T-cell (primary cell): ENCODE data around the gene FBXL2. TPM values are rescaled to one million over a fixed set of nuclear protein-coding genes. Genes with fewer than 3 reads are reported as not detected.

Experiments used
- ATAC-seq, 4 experiments: fragments of 200-7000 bp in 3 of 4; fragments of 150-1000 bp in 1 of 4; cut with Tn5 transposase; replicated peaks in 1 of 4; 1 replicate in 3 of 4; 2 replicates in 1 of 4; pipeline ENCODE4 v1.10.0; 2021; ENCODE audit warnings: moderate library complexity in 3 of 4, mild to moderate bottlenecking in 2 of 4, moderate number of reproducible peaks in 1 of 4
- CTCF ChIA-PET, 2 donors: fragments of 300-600 bp; sonication (Branson Sonifier 250); formaldehyde crosslinking; loops; one replicate each; lab custom pipeline; 2022; ENCODE audit warnings: antibody characterized with exemption in 2 of 2; lab: Charles Lee
- POLR2A ChIA-PET, 2 donors: fragments of 300-600 bp; sonication (Branson Sonifier 250); formaldehyde crosslinking; loops; one replicate each; lab custom pipeline; 2022; ENCODE audit warnings: antibody characterized with exemption in 2 of 2; lab: Charles Lee
- DNase-seq, 35 experiments: peaks; one replicate each; pipeline versions ENCODE4 v3.0.0 to v3.0.0-alpha.2; 2013 to 2023
- H3K27ac ChIP-seq: one replicate; pipeline ENCODE4 v1.5.1; 2013; ENCODE audit warnings: low read length
- H3K27me3 ChIP-seq, 2 experiments: replicated peaks in 1 of 2; 1 replicate in 1 of 2; 2 replicates in 1 of 2; pipeline versions ENCODE4 v1.6.1 to v1.7.0; 2013; ENCODE audit warnings: low read length in 1 of 2, mixed read lengths in 1 of 2; ENCODE audit not compliant: control insufficient read depth in 2 of 2, insufficient read depth in 2 of 2; ENCODE audit errors: extremely low read depth in 1 of 2
- H3K36me3 ChIP-seq, 2 donors: 1 replicate in 1 of 2; 2 replicates in 1 of 2; pipeline versions ENCODE4 v1.6.1 to v1.7.0; 2013; ENCODE audit warnings: low read length in 1 of 2; ENCODE audit not compliant: control insufficient read depth in 2 of 2, insufficient read depth in 1 of 2; ENCODE audit errors: extremely low read depth in 1 of 2
- H3K4me1 ChIP-seq, 2 experiments: 1 replicate in 1 of 2; 2 replicates in 1 of 2; pipeline versions ENCODE4 v1.6.1 to v1.7.0; 2013; ENCODE audit warnings: low read length in 2 of 2, mixed read lengths in 1 of 2; ENCODE audit not compliant: insufficient read depth in 2 of 2, control insufficient read depth in 1 of 2; ENCODE audit errors: extremely low read depth in 1 of 2
- H3K4me3 ChIP-seq, 2 donors: 1 replicate in 1 of 2; 2 replicates in 1 of 2; pipeline versions ENCODE4 v1.5.1 to v1.7.0; 2013; ENCODE audit warnings: mild to moderate bottlenecking in 2 of 2, low read length in 1 of 2, moderate library complexity in 1 of 2; ENCODE audit not compliant: control insufficient read depth in 1 of 2; ENCODE audit errors: extremely low read depth in 1 of 2
- H3K9me3 ChIP-seq: 2 replicates; pipeline ENCODE4 v1.7.0; 2013
- H3K27ac Mint-ChIP-seq, 2 donors: one replicate each; pipeline ENCODE4 v1.8.0; 2020 to 2021; ENCODE audit warnings: mild to moderate bottlenecking in 2 of 2, mixed read lengths in 2 of 2
- H3K27me3 Mint-ChIP-seq, 2 donors: one replicate each; pipeline ENCODE4 v1.8.0; 2021 to 2022; ENCODE audit warnings: mixed read lengths in 2 of 2
- H3K36me3 Mint-ChIP-seq: one replicate; pipeline ENCODE4 v1.8.0; 2021; ENCODE audit warnings: mixed read lengths
- H3K4me1 Mint-ChIP-seq, 3 donors: one replicate each; pipeline ENCODE4 v1.8.0; 2020 to 2022; ENCODE audit warnings: mixed read lengths in 3 of 3, mild to moderate bottlenecking in 1 of 3
- H3K4me3 Mint-ChIP-seq, 3 donors: one replicate each; pipeline ENCODE4 v1.8.0; 2020 to 2022; ENCODE audit warnings: mild to moderate bottlenecking in 3 of 3, mixed read lengths in 3 of 3, moderate library complexity in 3 of 3
- H3K9me3 Mint-ChIP-seq, 3 donors: one replicate each; pipeline ENCODE4 v1.8.0; 2020 to 2022; ENCODE audit warnings: mixed read lengths in 3 of 3
- WGBS: methylation state at CpG from one replicate; pipeline ENCODE4 v1.1.5; 2013; ENCODE audit warnings: missing lambda C conversion rate; ENCODE audit not compliant: insufficient coverage; 5-methylcytosine and 5-hydroxymethylcytosine counted together
- total RNA-seq, 35 experiments: library from RNA in 6 of 35; stranded (reverse) in 6 of 35; fragments of 120-200 nt in 1 of 35; gene quantifications; one replicate each; pipeline versions ENCODE4 v1.2.1 to v1.2.4 and lab custom pipeline; 2013 to 2026

Gene FBXL2
- total RNA-seq, 5 donors from 2014 or later (not counting 1 experiment from before 2014, with no cell fraction given): 0.39 TPM; not detected in 4

GRCh38 chr3:33392703-33393125 lies 115.5 kb downstream of the FBXL2 start:
- no peaks in the 10 kb centered on the region for H3K9me3 Mint-ChIP-seq
- no peak for ATAC-seq
- Histone ChIP-seq H3K9me3 (no peaks in the 10 kb centered on the region), H3K27me3 (no peaks in the 10 kb centered on the region), H3K27ac (no peak overlapping the region), H3K4me1 (no peaks in the 10 kb centered on the region), H3K4me3 (no peak overlapping the region), H3K36me3 (peaks cover 10 to 85% of the 10 kb centered on the region in 2 donors)
- no peak for DNase-seq
- WGBS: 92% methylated on average over 2 of the region's 4 CpGs
- H3K4me1 Mint-ChIP-seq: peaks cover 0 to 4% (median 2%) of the 10 kb centered on the region in 3 donors
- ChIA-PET POLR2A (no interaction called here), CTCF (no interaction called here)
- H3K27me3 Mint-ChIP-seq: no peaks in the 10 kb centered on the region
- H3K36me3 Mint-ChIP-seq: peaks cover 76% of the 10 kb centered on the region
- no peak overlapping the region for H3K4me3 Mint-ChIP-seq
- H3K27ac Mint-ChIP-seq: peak overlapping the region in 1 of 2 donors; percentile 19

DNA sequence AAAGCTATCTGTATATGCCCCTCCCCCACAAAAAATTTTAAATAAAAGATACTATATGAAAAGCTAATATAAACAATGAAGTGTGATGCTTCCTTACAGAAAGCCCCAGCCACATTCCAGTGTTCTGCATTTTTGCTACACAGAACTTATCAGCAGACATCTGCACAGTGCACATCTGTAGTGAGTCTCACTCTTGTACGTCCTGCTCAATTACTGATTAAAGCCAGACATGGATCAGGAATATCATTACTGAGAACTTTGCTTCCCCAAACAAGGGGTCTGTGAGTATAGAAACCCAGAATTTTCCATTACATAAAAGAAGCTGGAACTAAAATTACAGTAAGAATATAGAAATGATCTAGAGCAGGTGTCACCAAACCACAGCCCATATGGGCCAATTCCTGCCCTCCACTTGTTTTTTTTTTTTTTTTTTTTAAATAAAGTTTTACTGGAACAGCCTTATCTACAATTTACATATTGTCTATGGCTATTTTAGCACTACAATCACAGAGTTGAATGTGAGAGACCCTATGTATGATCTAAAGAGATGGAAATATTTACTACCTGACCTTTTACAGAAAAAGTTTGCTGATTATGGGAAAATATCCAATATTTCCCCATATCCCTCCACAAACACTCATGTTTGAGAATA lies 117.3 kb downstream of the FBXL2 start:
- WGBS: 100% methylated on average over 1 of the region's 1 CpG
- H3K4me1 Mint-ChIP-seq: peaks cover 0 to 4% (median 2%) of the 10 kb centered on the region in 3 donors
- H3K36me3 Mint-ChIP-seq: peaks cover 78% of the 10 kb centered on the region
- no peaks in the 10 kb centered on the region for H3K9me3 Mint-ChIP-seq
- no peak overlapping the region for H3K27ac ChIP-seq
- peaks cover 18 to 89% of the 10 kb centered on the region in 2 donors for H3K36me3 ChIP-seq
- CTCF ChIA-PET: interaction anchor here in 1 of 2 donors (0.6 to 0.9 kb wide), 2 partner anchors 22 to 265 kb away, joined by 3 to 5 read pairs; no protein-coding TSS in a partner anchor
- no peak overlapping the region for H3K4me3 ChIP-seq
- H3K9me3 ChIP-seq: no peaks in the 10 kb centered on the region
- no peaks in the 10 kb centered on the region for H3K27me3 Mint-ChIP-seq
- H3K4me3 Mint-ChIP-seq: no peak overlapping the region
- POLR2A ChIA-PET: no interaction called here
- no peak overlapping the region for H3K27ac Mint-ChIP-seq
- no peaks in the 10 kb centered on the region for H3K27me3 ChIP-seq
- ATAC-seq (no peak), DNase-seq (no peak)
- no peaks in the 10 kb centered on the region for H3K4me1 ChIP-seq

- POLR2A ChIA-PET: interaction anchor here in 1 of 2 donors (0.6 kb wide), 1 partner anchor 16 kb away, joined by 3 read pairs; no protein-coding TSS in a partner anchor
- peaks cover 76% of the 10 kb centered on the region for H3K36me3 Mint-ChIP-seq
- WGBS: 95% methylated on average over 3 of the region's 7 CpGs
- ATAC-seq (no peak), DNase-seq (no peak)
- Histone ChIP-seq H3K27me3 (no peaks in the 10 kb centered on the region), H3K27ac (no peak overlapping the region), H3K4me1 (no peaks in the 10 kb centered on the region), H3K4me3 (no peak overlapping the region), H3K9me3 (no peaks in the 10 kb centered on the region), H3K36me3 (peaks cover 18 to 91% of the 10 kb centered on the region in 2 donors)
- no peaks in the 10 kb centered on the region for H3K27me3 Mint-ChIP-seq
- peaks cover 0 to 4% (median 2%) of the 10 kb centered on the region in 3 donors for H3K4me1 Mint-ChIP-seq
- CTCF ChIA-PET: interaction anchor here (0.6 to 0.7 kb wide), 5 partner anchors 37 to 1027 kb away, joined by 4 to 7 read pairs (median 5); no protein-coding TSS in a partner anchor
- no peaks in the 10 kb centered on the region for H3K9me3 Mint-ChIP-seq
- H3K4me3 Mint-ChIP-seq: no peak overlapping the region
- peak overlapping the region in 1 of 2 donors; percentile 45 for H3K27ac Mint-ChIP-seq
Observed at GRCh38 chr3:33395900-33396299, 118.7 kb downstream of the FBXL2 start.

DNA sequence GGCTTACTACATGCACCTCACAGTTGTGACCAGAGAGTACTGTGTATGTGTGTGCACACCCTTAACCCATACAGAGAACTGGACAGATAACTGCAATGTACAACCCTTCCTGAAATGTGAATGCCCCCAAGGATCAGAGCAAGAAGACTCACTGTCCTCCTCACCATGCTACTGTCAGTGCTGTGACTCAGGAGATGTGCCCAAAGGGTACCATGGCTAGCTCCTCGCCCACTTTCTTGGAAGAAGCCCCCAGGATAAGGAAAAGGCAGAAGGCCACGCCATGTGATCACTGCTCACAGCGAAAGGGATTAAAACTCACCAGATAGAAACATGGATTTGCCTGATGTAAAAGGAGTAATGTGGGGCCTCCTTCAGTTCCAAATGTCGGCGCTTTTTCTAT lies 121.2 kb downstream of the FBXL2 start:
- peaks cover 73% of the 10 kb centered on the region for H3K36me3 Mint-ChIP-seq
- peaks cover 7 to 91% of the 10 kb centered on the region in 2 donors for H3K36me3 ChIP-seq
- no peak overlapping the region for H3K27ac ChIP-seq
- ATAC-seq (no peak), DNase-seq (no peak)
- CTCF ChIA-PET: interaction anchor here (0.6 to 0.8 kb wide), 2 partner anchors 25 to 273 kb away, joined by 3 to 5 read pairs; no protein-coding TSS in a partner anchor
- H3K9me3 Mint-ChIP-seq: no peaks in the 10 kb centered on the region
- H3K4me1 ChIP-seq: no peaks in the 10 kb centered on the region
- POLR2A ChIA-PET: no interaction called here
- no peaks in the 10 kb centered on the region for H3K9me3 ChIP-seq
- WGBS: no CpG with 5 or more reads among the region's 5 CpGs
- H3K27me3 Mint-ChIP-seq: no peaks in the 10 kb centered on the region
- no peaks in the 10 kb centered on the region for H3K4me1 Mint-ChIP-seq
- no peak overlapping the region for H3K27ac Mint-ChIP-seq
- no peak overlapping the region for H3K4me3 ChIP-seq
- no peaks in the 10 kb centered on the region for H3K27me3 ChIP-seq
- H3K4me3 Mint-ChIP-seq: no peak overlapping the region

GRCh38 chr3:33401781-33402180 lies 124.5 kb downstream of the FBXL2 start:
- Histone ChIP-seq H3K9me3 (no peaks in the 10 kb centered on the region), H3K4me3 (no peak overlapping the region), H3K36me3 (peaks cover 7 to 85% of the 10 kb centered on the region in 2 donors), H3K4me1 (no peaks in the 10 kb centered on the region), H3K27ac (no peak overlapping the region), H3K27me3 (no peaks in the 10 kb centered on the region)
- no peaks in the 10 kb centered on the region for H3K4me1 Mint-ChIP-seq
- H3K4me3 Mint-ChIP-seq: no peak overlapping the region
- ATAC-seq (no peak), DNase-seq (no peak)
- POLR2A ChIA-PET: no interaction called here
- CTCF ChIA-PET: interaction anchor here in 1 of 2 donors (0.6 to 0.7 kb wide), 2 partner anchors 29 to 421 kb away, joined by 3 to 4 read pairs; no protein-coding TSS in a partner anchor
- no peak overlapping the region for H3K27ac Mint-ChIP-seq
- H3K36me3 Mint-ChIP-seq: peaks cover 61% of the 10 kb centered on the region
- H3K9me3 Mint-ChIP-seq: no peaks in the 10 kb centered on the region
- H3K27me3 Mint-ChIP-seq: no peaks in the 10 kb centered on the region
- 100% methylated on average over 1 of the region's 2 CpGs for WGBS

GRCh38 chr3:33402936-33403335 lies 125.7 kb downstream of the FBXL2 start:
- H3K27me3 Mint-ChIP-seq: no peaks in the 10 kb centered on the region
- no peaks in the 10 kb centered on the region for H3K9me3 Mint-ChIP-seq
- POLR2A ChIA-PET: no interaction called here
- no CpG with 5 or more reads among the region's 3 CpGs for WGBS
- Histone ChIP-seq H3K27me3 (no peaks in the 10 kb centered on the region), H3K9me3 (no peaks in the 10 kb centered on the region), H3K36me3 (peaks cover 7 to 84% of the 10 kb centered on the region in 2 donors), H3K4me1 (no peaks in the 10 kb centered on the region), H3K4me3 (no peak overlapping the region), H3K27ac (no peak overlapping the region)
- H3K4me1 Mint-ChIP-seq: no peaks in the 10 kb centered on the region
- H3K4me3 Mint-ChIP-seq: no peak overlapping the region
- no peak overlapping the region for H3K27ac Mint-ChIP-seq
- H3K36me3 Mint-ChIP-seq: peaks cover 58% of the 10 kb centered on the region
- ATAC-seq (no peak), DNase-seq (no peak)
- CTCF ChIA-PET: interaction anchor here in 1 of 2 donors (0.5 kb wide), 1 partner anchor 25 kb away, joined by 9 read pairs; no protein-coding TSS in a partner anchor
